Hippocampal formation (tissue), 2 donors: ENCODE data around the gene TMEM184B.

Experiments
- DNase-seq, 2 donors: peaks; one replicate each; lab custom pipeline; 2025; lab: John Stamatoyannopoulos, UW

Gene TMEM184B

GRCh38 chr22:38226853-38227649 is 45.8 kb downstream of the TMEM184B start:
- no peak for DNase-seq

- DNase-seq: no peak
Observed at GRCh38 chr22:38223289-38223960, 49.4 kb downstream of the TMEM184B start.

GRCh38 chr22:38222797-38223119 is 50.1 kb downstream of the TMEM184B start:
- DNase-seq: no peak

- no peak for DNase-seq
Observed at GRCh38 chr22:38221908-38222796, 50.7 kb downstream of the TMEM184B start.

GRCh38 chr22:38221407-38221806 is 51.4 kb downstream of the TMEM184B start:
- DNase-seq: no peak

- DNase-seq: no peak
Observed at GRCh38 chr22:38220653-38221386, 52.0 kb downstream of the TMEM184B start.

- no peak for DNase-seq
Observed at GRCh38 chr22:38220163-38220562, 52.6 kb downstream of the TMEM184B start.

GRCh38 chr22:38219632-38220031 is 53.2 kb downstream of the TMEM184B start:
- no peak for DNase-seq

- no peak for DNase-seq
Observed at GRCh38 chr22:38218661-38219622, 53.9 kb downstream of the TMEM184B start.

GRCh38 chr22:38215156-38216038 is 57.4 kb downstream of the TMEM184B start:
- no peak for DNase-seq

GRCh38 chr22:38214302-38215056 is 58.3 kb downstream of the TMEM184B start:
- peak in 1 of 2 donors; percentile 43 for DNase-seq

GRCh38 chr22:38213990-38214301 is 58.9 kb downstream of the TMEM184B start:
- no peak for DNase-seq

GRCh38 chr22:38213319-38213989 is 59.4 kb downstream of the TMEM184B start:
- DNase-seq: no peak

GRCh38 chr22:38212442-38212841 is 60.4 kb downstream of the TMEM184B start:
- DNase-seq: no peak

GRCh38 chr22:38211556-38211955 is 61.3 kb downstream of the TMEM184B start:
- no peak for DNase-seq

GRCh38 chr22:38208551-38208968 is 64.2 kb downstream of the TMEM184B start:
- no peak for DNase-seq

- DNase-seq: no peak
Observed at GRCh38 chr22:38207898-38208432, 64.8 kb downstream of the TMEM184B start.
